ENCODE results near the gene SHD. TPM values are rescaled to one million over a fixed set of nuclear protein-coding genes. Genes with fewer than 3 reads are reported as not detected.

SHD gene
- total and polyA plus RNA-seq, 2 of the 4 experiments (the other 2 are of a cell fraction): not detected

DNA sequence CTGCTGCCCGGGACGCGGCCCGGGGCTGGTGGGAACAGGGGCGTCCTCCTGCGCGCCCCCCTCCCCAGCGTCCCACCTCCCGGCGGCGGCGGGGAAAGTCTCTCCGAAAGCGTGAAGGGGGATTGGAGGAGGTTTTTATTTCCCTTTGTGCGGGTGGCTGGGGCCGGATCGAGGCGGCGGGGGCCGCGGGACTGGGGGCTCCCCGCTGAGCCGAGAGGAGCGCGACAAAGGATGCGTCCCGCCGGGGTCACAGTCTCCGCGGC lies 132 bp downstream of the SHD start:
- Histone ChIP-seq H3K4me3 (ENCODE audit: insufficient read depth, low read depth, low read length) (no peak overlapping the region), H3K9me3 (ENCODE audit: control insufficient read depth, insufficient read depth, low read length) (peaks cover 2% of the 10 kb centered on the region; the same call in 1 of the 2 replicates), H4K8ac (ENCODE audit: low read depth in 2 of 2, low read length in 2 of 2) (no peak overlapping the region), H3K79me1 (ENCODE audit: low read depth in 1 of 2, low read length in 2 of 2) (no peaks in the 10 kb centered on the region), H2BK5ac (ENCODE audit: low read depth, low read length, poor library complexity, severe bottlenecking) (no peak overlapping the region), H3K4me1 (ENCODE audit: control insufficient read depth, insufficient read depth, low read length) (no peaks in the 10 kb centered on the region), H3K27ac (ENCODE audit: insufficient read depth, low read length) (no peak overlapping the region), H2AK5ac (ENCODE audit: low read depth, low read length) (no peak overlapping the region), H3K4me2 (ENCODE audit: low read depth, low read length) (no peak overlapping the region; the same call in 1 of the 2 replicates), H3K9me1 (ENCODE audit: insufficient read depth, low read length) (no peaks in the 10 kb centered on the region), H2AFZ (replicated peaks; ENCODE audit: low read length, poor library complexity) (no peak overlapping the region), H2BK15ac (ENCODE audit: low read depth, low read length) (no peak overlapping the region), H4K20me1 (ENCODE audit: insufficient read depth, low read length) (no peaks in the 10 kb centered on the region), H3K23ac (ENCODE audit: low read depth, low read length) (no peak overlapping the region), H2BK20ac (ENCODE audit: low read depth, low read length) (no peak overlapping the region), H2AK9ac (replicated peaks; ENCODE audit: low read depth, low read length, poor library complexity) (no peak overlapping the region), H3K27me3 (ENCODE audit: control insufficient read depth, insufficient read depth, low read length) (peaks cover 47% of the 10 kb centered on the region), H4K91ac (ENCODE audit: insufficient read depth, low read depth, low read length) (no peak overlapping the region), H3K18ac (ENCODE audit: low read depth, low read length) (no peak overlapping the region), H4K5ac (ENCODE audit: low read depth, low read length) (no peak overlapping the region), H3K36me3 (ENCODE audit: control insufficient read depth, insufficient read depth, low read length) (no peaks in the 10 kb centered on the region), H3K56ac (ENCODE audit: extremely low read depth, insufficient read depth, low read length) (no peak overlapping the region), H3K9ac (ENCODE audit: low read depth, low read length) (no peak overlapping the region), H3K14ac (replicated peaks; ENCODE audit: low read depth, low read length) (no peak overlapping the region), H2BK120ac (ENCODE audit: low read depth, low read length) (no peak overlapping the region), H3K4ac (ENCODE audit: low read depth, low read length) (no peak overlapping the region)
- ChIA-PET CTCF (no interaction called here), POLR2A (ENCODE audit: unreplicated experiment) (no interaction called here)
- intact Hi-C loops (cut with micrococcal nuclease) (no loop called here), dilution Hi-C loops (cut with HindIII; ENCODE audit: low sequenced_read_pairs, unreplicated experiment) (no loop called here), in situ Hi-C loops (cut with MboI; ENCODE audit: low sequenced_read_pairs) (no loop called here)
- no peak for TF ChIP-seq RAD21 (IDR thresholded peaks at IDR 0.05; ENCODE audit: low read length)
- TF ChIP-seq, protein P1, sequence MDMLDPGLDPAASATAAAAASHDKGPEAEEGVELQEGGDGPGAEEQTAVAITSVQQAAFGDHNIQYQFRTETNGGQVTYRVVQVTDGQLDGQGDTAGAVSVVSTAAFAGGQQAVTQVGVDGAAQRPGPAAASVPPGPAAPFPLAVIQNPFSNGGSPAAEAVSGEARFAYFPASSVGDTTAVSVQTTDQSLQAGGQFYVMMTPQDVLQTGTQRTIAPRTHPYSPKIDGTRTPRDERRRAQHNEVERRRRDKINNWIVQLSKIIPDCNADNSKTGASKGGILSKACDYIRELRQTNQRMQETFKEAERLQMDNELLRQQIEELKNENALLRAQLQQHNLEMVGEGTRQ (IDR thresholded peaks at IDR 0.05; ENCODE audit: low read depth, low read length): no peak
- no peak for TF ChIP-seq POLR2A (IDR thresholded peaks at IDR 0.05; ENCODE audit: low read depth, low read length)
- TF ChIP-seq, protein P2, sequence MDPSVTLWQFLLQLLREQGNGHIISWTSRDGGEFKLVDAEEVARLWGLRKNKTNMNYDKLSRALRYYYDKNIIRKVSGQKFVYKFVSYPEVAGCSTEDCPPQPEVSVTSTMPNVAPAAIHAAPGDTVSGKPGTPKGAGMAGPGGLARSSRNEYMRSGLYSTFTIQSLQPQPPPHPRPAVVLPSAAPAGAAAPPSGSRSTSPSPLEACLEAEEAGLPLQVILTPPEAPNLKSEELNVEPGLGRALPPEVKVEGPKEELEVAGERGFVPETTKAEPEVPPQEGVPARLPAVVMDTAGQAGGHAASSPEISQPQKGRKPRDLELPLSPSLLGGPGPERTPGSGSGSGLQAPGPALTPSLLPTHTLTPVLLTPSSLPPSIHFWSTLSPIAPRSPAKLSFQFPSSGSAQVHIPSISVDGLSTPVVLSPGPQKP (IDR thresholded peaks at IDR 0.05; ENCODE audit: borderline replicate concordance, low read depth, low read length): no peak
- TF ChIP-seq RCOR1 (IDR thresholded peaks at IDR 0.05; ENCODE audit: insufficient replicate concordance, low read length): no peak
- TF ChIP-seq, protein P3, sequence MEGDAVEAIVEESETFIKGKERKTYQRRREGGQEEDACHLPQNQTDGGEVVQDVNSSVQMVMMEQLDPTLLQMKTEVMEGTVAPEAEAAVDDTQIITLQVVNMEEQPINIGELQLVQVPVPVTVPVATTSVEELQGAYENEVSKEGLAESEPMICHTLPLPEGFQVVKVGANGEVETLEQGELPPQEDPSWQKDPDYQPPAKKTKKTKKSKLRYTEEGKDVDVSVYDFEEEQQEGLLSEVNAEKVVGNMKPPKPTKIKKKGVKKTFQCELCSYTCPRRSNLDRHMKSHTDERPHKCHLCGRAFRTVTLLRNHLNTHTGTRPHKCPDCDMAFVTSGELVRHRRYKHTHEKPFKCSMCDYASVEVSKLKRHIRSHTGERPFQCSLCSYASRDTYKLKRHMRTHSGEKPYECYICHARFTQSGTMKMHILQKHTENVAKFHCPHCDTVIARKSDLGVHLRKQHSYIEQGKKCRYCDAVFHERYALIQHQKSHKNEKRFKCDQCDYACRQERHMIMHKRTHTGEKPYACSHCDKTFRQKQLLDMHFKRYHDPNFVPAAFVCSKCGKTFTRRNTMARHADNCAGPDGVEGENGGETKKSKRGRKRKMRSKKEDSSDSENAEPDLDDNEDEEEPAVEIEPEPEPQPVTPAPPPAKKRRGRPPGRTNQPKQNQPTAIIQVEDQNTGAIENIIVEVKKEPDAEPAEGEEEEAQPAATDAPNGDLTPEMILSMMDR (conservative IDR thresholded peaks at IDR 0.05; ENCODE audit: low read depth, low read length): no peak
- TF ChIP-seq CEBPB (IDR thresholded peaks at IDR 0.05; ENCODE audit: low read depth, low read length): no peak
- no peak for TF ChIP-seq MAZ (IDR thresholded peaks at IDR 0.05; ENCODE audit: borderline replicate concordance, low read depth, low read length)
- TF ChIP-seq RFX5 (IDR thresholded peaks at IDR 0.05; ENCODE audit: low read depth, low read length): no peak
- TF ChIP-seq MXI1 (IDR thresholded peaks at IDR 0.05; ENCODE audit: borderline replicate concordance, low read depth, low read length): no peak
- no peak for TF ChIP-seq SMC3 (IDR thresholded peaks at IDR 0.05; ENCODE audit: low read depth, low read length)
- TF ChIP-seq CHD1 (IDR thresholded peaks at IDR 0.05; ENCODE audit: low read depth, low read length): no peak
- TF ChIP-seq FOS (IDR thresholded peaks at IDR 0.05; ENCODE audit: low read depth, low read length): no peak
- WGBS, 2 experiments (ENCODE audit: extremely low coverage in 2 of 2, insufficient read length in 1 of 2): no CpG with 5 or more reads among the region's 30 CpGs
- DNase-seq (no peak), ATAC-seq (ENCODE audit: low read depth) (no peak)
- BruUV-seq (replicated peaks): no TSS peak
